Liver (tissue), 9 donors: ENCODE results near the gene GABRR3. TPM values are rescaled to one million over a fixed set of nuclear protein-coding genes. Genes with fewer than 3 reads are reported as not detected.

ENCODE experiments used
- DNase-seq: peaks from one replicate; pipeline ENCODE4 v3.0.0-alpha.2; 2017; ENCODE audit warnings: low spot score
- H3K27ac ChIP-seq, 2 donors: one replicate each; pipeline ENCODE4 v1.7.0; 2013; ENCODE audit warnings: inconsistent platforms in 2 of 2, low read length in 2 of 2, control low read depth in 1 of 2, low read depth in 1 of 2, mild to moderate bottlenecking in 1 of 2
- H3K27me3 ChIP-seq, 4 donors: one replicate each; pipeline versions ENCODE4 v1.6.1 to v1.7.0; 2013; ENCODE audit warnings: low read length in 3 of 4, inconsistent platforms in 1 of 4, mild to moderate bottlenecking in 1 of 4, moderate library complexity in 1 of 4; ENCODE audit not compliant: control insufficient read depth in 4 of 4, insufficient read depth in 4 of 4
- H3K36me3 ChIP-seq, 4 donors: one replicate each; pipeline versions ENCODE4 v1.6.1 to v1.7.0; 2013; ENCODE audit warnings: low read length in 3 of 4, mild to moderate bottlenecking in 3 of 4, low read depth in 1 of 4, moderate library complexity in 1 of 4; ENCODE audit not compliant: control insufficient read depth in 4 of 4, insufficient read depth in 3 of 4
- H3K4me1 ChIP-seq, 4 donors: one replicate each; pipeline versions ENCODE4 v1.6.1 to v1.7.0; 2013; ENCODE audit warnings: low read length in 3 of 4, mild to moderate bottlenecking in 3 of 4, moderate library complexity in 1 of 4; ENCODE audit not compliant: control insufficient read depth in 4 of 4, insufficient read depth in 4 of 4
- H3K4me3 ChIP-seq, 3 donors: one replicate each; pipeline versions ENCODE4 v1.6.1 to v1.7.0; 2013; ENCODE audit warnings: low read length in 3 of 3, control low read depth in 1 of 3, low read depth in 1 of 3, mild to moderate bottlenecking in 1 of 3
- H3K9ac ChIP-seq, 2 donors: one replicate each; pipeline ENCODE4 v1.7.0; 2013; ENCODE audit warnings: low read length in 2 of 2, mild to moderate bottlenecking in 2 of 2, moderate library complexity in 2 of 2, control low read depth in 1 of 2, low read depth in 1 of 2
- H3K9me3 ChIP-seq, 4 donors: one replicate each; pipeline versions ENCODE4 v1.6.1 to v1.7.0; 2013; ENCODE audit warnings: low read length in 3 of 4; ENCODE audit not compliant: control insufficient read depth in 4 of 4
- ATF3 ChIP-seq: IDR thresholded peaks from 2 replicates; pipeline ENCODE4 v1.6.1; 2016; ENCODE audit warnings: antibody characterized with exemption
- EGR1 ChIP-seq, 2 donors: IDR thresholded peaks; 2 replicates each; pipeline ENCODE4 v1.6.1; 2016 to 2018; ENCODE audit warnings: antibody characterized with exemption in 2 of 2, low read depth in 2 of 2
- FOXA1 ChIP-seq: IDR thresholded peaks from 2 replicates; pipeline ENCODE4 v1.6.1; 2016; ENCODE audit warnings: antibody characterized with exemption
- FOXA2 ChIP-seq: IDR thresholded peaks from 2 replicates; pipeline ENCODE4 v1.6.1; 2016; ENCODE audit warnings: antibody characterized with exemption
- GABPA ChIP-seq, 2 donors: IDR thresholded peaks in 1 of 2; conservative IDR thresholded peaks in 1 of 2; 2 replicates each; pipeline ENCODE4 v1.6.1; 2016; ENCODE audit warnings: antibody characterized with exemption in 2 of 2, mild to moderate bottlenecking in 1 of 2, moderate library complexity in 1 of 2
- HNF4A ChIP-seq, 2 donors: conservative IDR thresholded peaks; 2 replicates each; pipeline ENCODE4 v1.6.1; 2016; ENCODE audit warnings: antibody characterized with exemption in 2 of 2, mild to moderate bottlenecking in 2 of 2
- HNF4G ChIP-seq: IDR thresholded peaks from 2 replicates; pipeline ENCODE4 v1.6.1; 2016; ENCODE audit warnings: antibody characterized with exemption
- JUND ChIP-seq, 2 donors: IDR thresholded peaks; 2 replicates each; pipeline ENCODE4 v1.6.1; 2016; ENCODE audit warnings: antibody characterized with exemption in 2 of 2
- MAX ChIP-seq: IDR thresholded peaks from 2 replicates; pipeline ENCODE4 v1.6.1; 2016; ENCODE audit warnings: antibody characterized with exemption
- RAD21 ChIP-seq, 2 donors: IDR thresholded peaks; 2 replicates each; pipeline ENCODE4 v1.6.1; 2016; ENCODE audit warnings: antibody characterized with exemption in 2 of 2, mild to moderate bottlenecking in 2 of 2
- RXRA ChIP-seq, 2 donors: IDR thresholded peaks; 2 replicates each; pipeline ENCODE4 v1.6.1; 2017 to 2018; ENCODE audit warnings: antibody characterized with exemption in 2 of 2, mild to moderate bottlenecking in 1 of 2
- SP1 ChIP-seq: IDR thresholded peaks from 2 replicates; pipeline ENCODE4 v1.6.1; 2018; ENCODE audit warnings: antibody characterized with exemption, mild to moderate bottlenecking
- WGBS: extraction: QIAGEN DNeasy Blood & Tissue Kit; methylation state at CpG from one replicate; pipeline ENCODE4 v1.1.7; 2013; 5-methylcytosine and 5-hydroxymethylcytosine counted together
- polyA plus RNA-seq, 2 donors: library from polyadenylated mRNA; stranded (reverse) in 1 of 2; unstranded in 1 of 2; fragments of 200-250 nt in 1 of 2; fragments of >200 nt in 1 of 2; fragmentation: Nextera tagmentation in 1 of 2; extraction: Ambion mirVana in 1 of 2; gene quantifications; one replicate each; pipeline versions ENCODE4 v1.2.1 to v1.2.3, GENCODE V29; 2013 to 2015
- total RNA-seq, 2 donors: library from RNA; depleted of rRNA; stranded (reverse); fragments of >200 nt; gene quantifications; one replicate each; pipeline ENCODE4 v1.2.3, GENCODE V29; 2014
- TF ChIP-seq, protein P1 (sequence below): IDR thresholded peaks from 2 replicates; pipeline ENCODE4 v1.6.1; 2016; ENCODE audit warnings: antibody characterized with exemption, mild to moderate bottlenecking
- TF ChIP-seq, protein P2 (sequence below): fragments of 150-350 bp; IDR thresholded peaks from 2 replicates; pipeline ENCODE4 v1.5.1; 2017; ENCODE audit warnings: improper control_type of control experiment, low read depth, low read length; ENCODE audit not compliant: missing input control
- donor health status: healthy.
- donor health status: healthy.
- donor health status: healthy.
- donor health status: healthy.
- donor health status: healthy.

GABRR3 gene
- total and polyA plus RNA-seq, 4 donors, result not detected

GRCh38 chr3:98003306-98003969, 31.7 kb downstream of the GABRR3 start:
- Histone ChIP-seq H3K9ac (no peak overlapping the region), H3K36me3 (no peaks in the 10 kb centered on the region)
- WGBS, result 67% methylated on average over 2 of the region's 2 CpGs

GRCh38 chr3:98002717-98003116, 32.4 kb downstream of the GABRR3 start:
- H3K36me3 ChIP-seq, result no peaks in the 10 kb centered on the region
- WGBS, result 98% methylated on average over 1 of the region's 1 CpG
- H3K27me3 ChIP-seq, result no peaks in the 10 kb centered on the region
- no peak overlapping the region for H3K9ac ChIP-seq
- no peaks in the 10 kb centered on the region for H3K4me1 ChIP-seq
- DNase-seq, result no peak
- H3K27ac ChIP-seq, result no peak overlapping the region
- no peaks in the 10 kb centered on the region for H3K9me3 ChIP-seq
- H3K4me3 ChIP-seq, result no peak overlapping the region
- TF ChIP-seq EGR1 (IDR thresholded peaks at IDR 0.05; ENCODE audit: low read depth in 2 of 2) (no peak), ATF3 (no peak), RXRA (IDR thresholded peaks at IDR 0.05) (no peak), SP1 (no peak), JUND (IDR thresholded peaks at IDR 0.05) (no peak), HNF4A (conservative IDR thresholded peaks at IDR 0.05) (no peak), RAD21 (IDR thresholded peaks at IDR 0.05) (no peak), FOXA2 (no peak)
- TF ChIP-seq, protein P1, sequence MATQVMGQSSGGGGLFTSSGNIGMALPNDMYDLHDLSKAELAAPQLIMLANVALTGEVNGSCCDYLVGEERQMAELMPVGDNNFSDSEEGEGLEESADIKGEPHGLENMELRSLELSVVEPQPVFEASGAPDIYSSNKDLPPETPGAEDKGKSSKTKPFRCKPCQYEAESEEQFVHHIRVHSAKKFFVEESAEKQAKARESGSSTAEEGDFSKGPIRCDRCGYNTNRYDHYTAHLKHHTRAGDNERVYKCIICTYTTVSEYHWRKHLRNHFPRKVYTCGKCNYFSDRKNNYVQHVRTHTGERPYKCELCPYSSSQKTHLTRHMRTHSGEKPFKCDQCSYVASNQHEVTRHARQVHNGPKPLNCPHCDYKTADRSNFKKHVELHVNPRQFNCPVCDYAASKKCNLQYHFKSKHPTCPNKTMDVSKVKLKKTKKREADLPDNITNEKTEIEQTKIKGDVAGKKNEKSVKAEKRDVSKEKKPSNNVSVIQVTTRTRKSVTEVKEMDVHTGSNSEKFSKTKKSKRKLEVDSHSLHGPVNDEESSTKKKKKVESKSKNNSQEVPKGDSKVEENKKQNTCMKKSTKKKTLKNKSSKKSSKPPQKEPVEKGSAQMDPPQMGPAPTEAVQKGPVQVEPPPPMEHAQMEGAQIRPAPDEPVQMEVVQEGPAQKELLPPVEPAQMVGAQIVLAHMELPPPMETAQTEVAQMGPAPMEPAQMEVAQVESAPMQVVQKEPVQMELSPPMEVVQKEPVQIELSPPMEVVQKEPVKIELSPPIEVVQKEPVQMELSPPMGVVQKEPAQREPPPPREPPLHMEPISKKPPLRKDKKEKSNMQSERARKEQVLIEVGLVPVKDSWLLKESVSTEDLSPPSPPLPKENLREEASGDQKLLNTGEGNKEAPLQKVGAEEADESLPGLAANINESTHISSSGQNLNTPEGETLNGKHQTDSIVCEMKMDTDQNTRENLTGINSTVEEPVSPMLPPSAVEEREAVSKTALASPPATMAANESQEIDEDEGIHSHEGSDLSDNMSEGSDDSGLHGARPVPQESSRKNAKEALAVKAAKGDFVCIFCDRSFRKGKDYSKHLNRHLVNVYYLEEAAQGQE, result no peak
- TF ChIP-seq, protein P2, sequence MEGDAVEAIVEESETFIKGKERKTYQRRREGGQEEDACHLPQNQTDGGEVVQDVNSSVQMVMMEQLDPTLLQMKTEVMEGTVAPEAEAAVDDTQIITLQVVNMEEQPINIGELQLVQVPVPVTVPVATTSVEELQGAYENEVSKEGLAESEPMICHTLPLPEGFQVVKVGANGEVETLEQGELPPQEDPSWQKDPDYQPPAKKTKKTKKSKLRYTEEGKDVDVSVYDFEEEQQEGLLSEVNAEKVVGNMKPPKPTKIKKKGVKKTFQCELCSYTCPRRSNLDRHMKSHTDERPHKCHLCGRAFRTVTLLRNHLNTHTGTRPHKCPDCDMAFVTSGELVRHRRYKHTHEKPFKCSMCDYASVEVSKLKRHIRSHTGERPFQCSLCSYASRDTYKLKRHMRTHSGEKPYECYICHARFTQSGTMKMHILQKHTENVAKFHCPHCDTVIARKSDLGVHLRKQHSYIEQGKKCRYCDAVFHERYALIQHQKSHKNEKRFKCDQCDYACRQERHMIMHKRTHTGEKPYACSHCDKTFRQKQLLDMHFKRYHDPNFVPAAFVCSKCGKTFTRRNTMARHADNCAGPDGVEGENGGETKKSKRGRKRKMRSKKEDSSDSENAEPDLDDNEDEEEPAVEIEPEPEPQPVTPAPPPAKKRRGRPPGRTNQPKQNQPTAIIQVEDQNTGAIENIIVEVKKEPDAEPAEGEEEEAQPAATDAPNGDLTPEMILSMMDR, result no peak

More at GRCh38 chr3:98003306-98003969, 31.7 kb downstream of the GABRR3 start:
- no peaks in the 10 kb centered on the region for H3K4me1 ChIP-seq
- no peaks in the 10 kb centered on the region for H3K27me3 ChIP-seq
- no peak overlapping the region for H3K4me3 ChIP-seq
- no peak for DNase-seq
- H3K9me3 ChIP-seq, result no peaks in the 10 kb centered on the region
- H3K27ac ChIP-seq, result no peak overlapping the region
- no peak for TF ChIP-seq MAX
- no peak for TF ChIP-seq GABPA (IDR thresholded peaks at IDR 0.05 in 1 of 2, conservative IDR thresholded peaks at IDR 0.05 in 1 of 2)
- no peak for TF ChIP-seq RXRA (IDR thresholded peaks at IDR 0.05)
- TF ChIP-seq HNF4G, result no peak
- TF ChIP-seq SP1, result no peak
- TF ChIP-seq FOXA1, result no peak
- no peak for TF ChIP-seq RAD21 (IDR thresholded peaks at IDR 0.05)
- TF ChIP-seq, protein P2, result no peak
- TF ChIP-seq FOXA2, result no peak
- no peak for TF ChIP-seq EGR1 (IDR thresholded peaks at IDR 0.05; ENCODE audit: low read depth in 2 of 2)
- TF ChIP-seq, protein P1, result no peak
- no peak for TF ChIP-seq ATF3
